Endothelial cell of umbilical vein (primary cell): ENCODE results near the gene RCOR1. TPM values are rescaled to one million over a fixed set of nuclear protein-coding genes. Genes with fewer than 3 reads are reported as not detected.

Experiments
- BruUV-seq: library from RNA; stranded (reverse); fragments of 400-500 nt; replicated peaks from 2 replicates; lab custom pipeline; 2021; lab: Mats Ljungman, UMichigan
- CTCF ChIA-PET: fragments of 300-600, 350-600 bp; sonication (Branson Sonifier 250); formaldehyde crosslinking; loops from one replicate; lab custom pipeline; 2021; ENCODE audit warnings: antibody characterized with exemption, inconsistent platforms; lab: Charles Lee
- POLR2A ChIA-PET: fragments of 300-600, 350-600 bp; sonication (Branson Sonifier 250); formaldehyde crosslinking; loops from one replicate; lab custom pipeline; 2021; ENCODE audit warnings: antibody characterized with exemption, inconsistent platforms; lab: Charles Lee
- DNase-seq: peaks from one replicate; pipeline ENCODE4 v3.0.0-alpha.2; 2011; ENCODE audit warnings: low read depth, low spot score
- FAIRE-seq: peaks from 2 replicates; lab custom pipeline; 2011; peaks lifted over from hg19 to GRCh38; lab: Jason Lieb, UNC
- H2AFZ ChIP-seq: 2 replicates; pipeline ENCODE4 v1.6.0; 2012; ENCODE audit warnings: low read depth, low read length, control low read depth, inconsistent platforms
- H3K27ac ChIP-seq: 2 replicates; pipeline ENCODE4 v1.5.1; 2011; ENCODE audit warnings: low read depth, mild to moderate bottlenecking, control low read depth, low read length, moderate library complexity; ENCODE audit not compliant: insufficient read depth
- H3K27me3 ChIP-seq, 2 experiments: 2 replicates each; pipeline versions ENCODE4 v1.6.0 to v1.6.1; 2011; ENCODE audit warnings: low read length in 2 of 2, mixed read lengths in 1 of 2; ENCODE audit not compliant: control insufficient read depth in 2 of 2, insufficient read depth in 2 of 2
- H3K36me3 ChIP-seq, 2 experiments: 2 replicates in 1 of 2; 3 replicates in 1 of 2; pipeline ENCODE4 v1.5.1; 2011; ENCODE audit warnings: low read length in 2 of 2, mild to moderate bottlenecking in 1 of 2, moderate library complexity in 1 of 2; ENCODE audit not compliant: control insufficient read depth in 2 of 2, insufficient read depth in 2 of 2; ENCODE audit errors: extremely low read depth in 1 of 2
- H3K4me1 ChIP-seq: 3 replicates; pipeline ENCODE4 v1.5.1; 2011; ENCODE audit warnings: mild to moderate bottlenecking, low read length; ENCODE audit not compliant: control insufficient read depth, insufficient read depth; ENCODE audit errors: extremely low read depth
- H3K4me2 ChIP-seq: 2 replicates; pipeline ENCODE4 v1.6.1; 2011; ENCODE audit warnings: low read length, control low read depth, mixed read lengths; ENCODE audit not compliant: insufficient read depth
- H3K4me3 ChIP-seq, 3 experiments: fragments of 200-600 bp in 1 of 3; sonication (generic), shearing (Covaris generic) in 1 of 3; replicated peaks in 1 of 3; 2 replicates each; pipeline ENCODE4 v1.5.1; 2011 to 2016; ENCODE audit warnings: control low read depth in 3 of 3, low read length in 3 of 3, mild to moderate bottlenecking in 2 of 3, inconsistent platforms in 1 of 3, low read depth in 1 of 3, moderate library complexity in 1 of 3; ENCODE audit not compliant: insufficient read depth in 1 of 3
- H3K79me2 ChIP-seq: 2 replicates; pipeline ENCODE4 v1.6.0; 2012; ENCODE audit warnings: low read length, inconsistent platforms; ENCODE audit not compliant: control insufficient read depth, insufficient read depth
- H3K9ac ChIP-seq: replicated peaks from 2 replicates; pipeline ENCODE3; 2011; ENCODE audit warnings: low read length, control low read depth; ENCODE audit not compliant: insufficient read depth; ENCODE audit errors: extremely low read depth
- H3K9me1 ChIP-seq: replicated peaks from 3 replicates; pipeline ENCODE4 v1.6.0; 2011; ENCODE audit warnings: mild to moderate bottlenecking, low read length; ENCODE audit not compliant: control insufficient read depth, insufficient read depth; ENCODE audit errors: extremely low read depth
- H3K9me3 ChIP-seq: replicated peaks from 2 replicates; pipeline ENCODE4 v1.5.1; 2012; ENCODE audit warnings: low read length, inconsistent platforms; ENCODE audit not compliant: control insufficient read depth, insufficient read depth
- H4K20me1 ChIP-seq: replicated peaks from 2 replicates; pipeline ENCODE3; 2011; ENCODE audit warnings: mild to moderate bottlenecking, low read length; ENCODE audit not compliant: control insufficient read depth, insufficient read depth; ENCODE audit errors: extremely low read depth
- EZH2 ChIP-seq: IDR thresholded peaks from 2 replicates; pipeline ENCODE4 v1.6.1; 2012; ENCODE audit warnings: borderline replicate concordance, low read depth, mild to moderate bottlenecking, moderate library complexity, low read length, inconsistent platforms; ENCODE audit not compliant: severe bottlenecking
- MYC ChIP-seq: IDR thresholded peaks from one replicate; pipeline ENCODE4 v1.6.1; 2011; ENCODE audit warnings: mild to moderate bottlenecking, low read depth, low read length
- POLR2A ChIP-seq: IDR thresholded peaks from 2 replicates; pipeline ENCODE4 v1.6.1; 2012; ENCODE audit warnings: low read depth, mild to moderate bottlenecking, control low read depth, low read length
- POLR2AphosphoS5 ChIP-seq: IDR thresholded peaks from 2 replicates; pipeline ENCODE4 v1.6.1; 2012; ENCODE audit warnings: low read depth, mild to moderate bottlenecking, control low read depth, low read length, moderate library complexity; ENCODE audit not compliant: insufficient read depth
- dilution Hi-C: fragments of 300-500 bp; cut with MboI; formaldehyde crosslinking; loops from one replicate; pipeline ENCODE4 v1.15.0; 2019; ENCODE audit warnings: low sequenced_read_pairs; ENCODE audit not compliant: extremely low pct_ligation_motif_present
- intact Hi-C: fragments of 100-400 bp; cut with micrococcal nuclease; formaldehyde crosslinking; loops from one replicate; pipeline ENCODE4 v1.10.0; 2022
- polyA plus RNA-seq, 4 experiments: library from polyadenylated mRNA; depleted of rRNA in 3 of 4; stranded (reverse) in 3 of 4; unstranded in 1 of 4; fragments of >200 nt; gene quantifications; 2 replicates each; pipeline versions ENCODE4 v1.2.1 to v1.2.3, GENCODE V29; 2011 to 2012; ENCODE audit warnings: missing spikeins in 1 of 4
- total RNA-seq: library from RNA; stranded (reverse); gene quantifications from 2 replicates; pipeline ENCODE4 v1.2.3, GENCODE V29; 2021
- TF ChIP-seq, protein P1 (sequence below): IDR thresholded peaks from 2 replicates; pipeline ENCODE4 v1.6.1; 2011; ENCODE audit not compliant: insufficient read depth, insufficient read length
- TF ChIP-seq, protein P2 (sequence below), 2 donors: IDR thresholded peaks; 1 replicate in 1 of 2; 2 replicates in 1 of 2; pipeline ENCODE4 v1.5.1; 2011; ENCODE audit warnings: low read length in 2 of 2, mild to moderate bottlenecking in 2 of 2, moderate library complexity in 2 of 2, control low read depth in 1 of 2, inconsistent platforms in 1 of 2, low read depth in 1 of 2; ENCODE audit not compliant: insufficient read depth in 1 of 2; ENCODE audit errors: extremely low read depth in 1 of 2

RCOR1 gene
- total and polyA plus RNA-seq, 2 donors (not counting 3 experiments of a cell fraction or from before 2014, with no cell fraction given), result 15.6 to 32.2 TPM

DNA sequence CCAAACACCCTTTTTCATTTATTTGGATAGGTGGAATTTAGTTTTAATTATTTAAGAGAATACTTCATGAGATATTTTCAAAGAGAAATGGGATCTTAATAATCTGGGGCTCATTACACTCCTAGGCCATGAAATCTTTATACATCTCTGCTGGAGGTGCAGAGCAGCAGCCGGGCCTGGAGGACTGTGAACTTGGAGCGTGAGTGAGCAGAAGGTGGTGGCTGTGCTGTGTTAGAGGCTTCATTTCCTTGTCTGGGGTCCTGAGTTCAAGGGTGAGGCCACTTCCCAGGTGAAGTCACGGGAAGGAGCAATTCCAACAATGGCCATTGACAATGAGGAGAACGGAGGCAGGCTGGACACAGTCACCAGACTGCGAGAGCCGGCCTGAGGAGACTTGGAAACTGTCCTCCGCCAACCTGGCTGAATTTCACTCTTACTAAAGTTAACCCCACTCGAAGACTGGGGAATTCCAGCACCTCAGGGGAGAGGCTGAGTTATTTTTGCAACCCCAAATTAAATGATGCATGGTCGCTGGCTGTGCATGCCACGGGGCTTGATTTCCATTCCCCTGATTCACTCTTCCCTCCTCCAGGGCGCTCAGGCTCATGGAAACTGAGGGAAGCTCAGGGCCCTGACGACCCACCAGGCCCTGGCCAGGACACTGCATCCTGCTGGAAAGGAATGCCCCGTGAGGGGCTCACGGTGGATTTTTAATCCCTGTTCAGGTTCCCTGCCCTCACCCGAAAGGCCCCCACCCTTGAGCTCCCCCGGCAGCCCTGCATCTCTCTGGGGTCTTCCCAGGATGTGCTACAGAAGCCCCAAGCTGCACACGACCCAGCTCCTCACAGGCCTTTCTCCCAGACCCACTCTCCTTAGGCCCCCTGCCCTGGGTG, 162.2 kb downstream of the RCOR1 start:
- FAIRE-seq (no peak), DNase-seq (no peak)
- Histone ChIP-seq H2AFZ (no peak overlapping the region), H3K27me3 (no peaks in the 10 kb centered on the region), H3K9me3 (no peaks in the 10 kb centered on the region), H3K27ac (no peak overlapping the region), H3K36me3 (peaks cover 0 to 2% of the 10 kb centered on the region in 2 experiments), H3K79me2 (no peaks in the 10 kb centered on the region), H3K9me1 (no peaks in the 10 kb centered on the region), H3K4me3 (no peak overlapping the region), H3K4me1 (no peaks in the 10 kb centered on the region), H4K20me1 (no peaks in the 10 kb centered on the region), H3K9ac (no peak overlapping the region), H3K4me2 (no peak overlapping the region)
- ChIA-PET POLR2A (no interaction called here), CTCF (no interaction called here)
- intact Hi-C loops, result no loop called here
- dilution Hi-C loops, result no loop called here
- BruUV-seq, result no TSS peak
- TF ChIP-seq POLR2A (no peak), EZH2 (no peak), MYC (no peak), POLR2AphosphoS5 (no peak)
- TF ChIP-seq, protein P1, sequence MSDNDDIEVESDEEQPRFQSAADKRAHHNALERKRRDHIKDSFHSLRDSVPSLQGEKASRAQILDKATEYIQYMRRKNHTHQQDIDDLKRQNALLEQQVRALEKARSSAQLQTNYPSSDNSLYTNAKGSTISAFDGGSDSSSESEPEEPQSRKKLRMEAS, result no peak
- TF ChIP-seq, protein P2, sequence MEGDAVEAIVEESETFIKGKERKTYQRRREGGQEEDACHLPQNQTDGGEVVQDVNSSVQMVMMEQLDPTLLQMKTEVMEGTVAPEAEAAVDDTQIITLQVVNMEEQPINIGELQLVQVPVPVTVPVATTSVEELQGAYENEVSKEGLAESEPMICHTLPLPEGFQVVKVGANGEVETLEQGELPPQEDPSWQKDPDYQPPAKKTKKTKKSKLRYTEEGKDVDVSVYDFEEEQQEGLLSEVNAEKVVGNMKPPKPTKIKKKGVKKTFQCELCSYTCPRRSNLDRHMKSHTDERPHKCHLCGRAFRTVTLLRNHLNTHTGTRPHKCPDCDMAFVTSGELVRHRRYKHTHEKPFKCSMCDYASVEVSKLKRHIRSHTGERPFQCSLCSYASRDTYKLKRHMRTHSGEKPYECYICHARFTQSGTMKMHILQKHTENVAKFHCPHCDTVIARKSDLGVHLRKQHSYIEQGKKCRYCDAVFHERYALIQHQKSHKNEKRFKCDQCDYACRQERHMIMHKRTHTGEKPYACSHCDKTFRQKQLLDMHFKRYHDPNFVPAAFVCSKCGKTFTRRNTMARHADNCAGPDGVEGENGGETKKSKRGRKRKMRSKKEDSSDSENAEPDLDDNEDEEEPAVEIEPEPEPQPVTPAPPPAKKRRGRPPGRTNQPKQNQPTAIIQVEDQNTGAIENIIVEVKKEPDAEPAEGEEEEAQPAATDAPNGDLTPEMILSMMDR (IDR thresholded peaks at IDR 0.05; ENCODE audit: extremely low read depth in 1 of 2, insufficient read depth in 1 of 2, low read depth in 1 of 2, low read length in 2 of 2), result no peak
